Keratinocyte (primary cell): ENCODE results near the gene SDK1. TPM values are rescaled to one million over a fixed set of nuclear protein-coding genes. Genes with fewer than 3 reads are reported as not detected.

ENCODE experiments used
- DNase-seq: peaks from one replicate; pipeline ENCODE4 v3.0.0-alpha.2; 2011; ENCODE audit warnings: low read depth, missing footprints, low spot score
- FAIRE-seq: peaks from 2 replicates; lab custom pipeline; 2011; peaks lifted over from hg19 to GRCh38; lab: Jason Lieb, UNC
- H2AFZ ChIP-seq: 2 replicates; pipeline ENCODE4 v1.6.0; 2012; ENCODE audit warnings: low read length, control low read depth, inconsistent platforms; ENCODE audit not compliant: control insufficient read depth
- H3K27ac ChIP-seq: 2 replicates; pipeline ENCODE4 v1.5.1; 2011; ENCODE audit warnings: low read length; ENCODE audit not compliant: control insufficient read depth, insufficient read depth
- H3K27me3 ChIP-seq: 3 replicates; pipeline ENCODE4 v1.6.0; 2011; ENCODE audit warnings: low read length; ENCODE audit not compliant: control insufficient read depth, insufficient read depth; ENCODE audit errors: extremely low read depth
- H3K36me3 ChIP-seq, 2 experiments: 2 replicates in 1 of 2; 3 replicates in 1 of 2; pipeline ENCODE4 v1.5.1; 2011; ENCODE audit warnings: low read length in 2 of 2, mild to moderate bottlenecking in 1 of 2; ENCODE audit not compliant: control insufficient read depth in 2 of 2, insufficient read depth in 2 of 2; ENCODE audit errors: extremely low read depth in 1 of 2
- H3K4me1 ChIP-seq: 3 replicates; pipeline ENCODE4 v1.5.1; 2011; ENCODE audit warnings: low read length; ENCODE audit not compliant: control insufficient read depth, insufficient read depth; ENCODE audit errors: extremely low read depth
- H3K4me2 ChIP-seq: 3 replicates; pipeline ENCODE4 v1.6.0; 2011; ENCODE audit warnings: low read depth, low read length; ENCODE audit not compliant: control insufficient read depth, insufficient read depth; ENCODE audit errors: extremely low read depth
- H3K4me3 ChIP-seq, 3 experiments: fragments of 200-600 bp in 1 of 3; sonication (generic) in 1 of 3; 2 replicates in 2 of 3; 3 replicates in 1 of 3; pipeline ENCODE4 v1.5.1; 2011 to 2016; ENCODE audit warnings: low read length in 3 of 3, mild to moderate bottlenecking in 3 of 3, control low read depth in 2 of 3, inconsistent platforms in 1 of 3, low read depth in 1 of 3, mixed read lengths in 1 of 3, mixed run types in 1 of 3, moderate library complexity in 1 of 3; ENCODE audit not compliant: control insufficient read depth in 2 of 3, insufficient read depth in 2 of 3; ENCODE audit errors: extremely low read depth in 1 of 3
- H3K79me2 ChIP-seq: 2 replicates; pipeline ENCODE4 v1.6.0; 2012; ENCODE audit warnings: low read length; ENCODE audit not compliant: control insufficient read depth, insufficient read depth
- H3K9ac ChIP-seq: 3 replicates; pipeline ENCODE4 v1.6.0; 2011; ENCODE audit warnings: low read length; ENCODE audit not compliant: control insufficient read depth, insufficient read depth; ENCODE audit errors: extremely low read depth
- H3K9me1 ChIP-seq: 3 replicates; pipeline ENCODE4 v1.6.0; 2011; ENCODE audit warnings: low read length; ENCODE audit not compliant: control insufficient read depth, insufficient read depth; ENCODE audit errors: extremely low read depth
- H3K9me3 ChIP-seq: 2 replicates; pipeline ENCODE4 v1.5.1; 2012; ENCODE audit warnings: low read depth, low read length; ENCODE audit not compliant: control insufficient read depth
- H4K20me1 ChIP-seq: 3 replicates; pipeline ENCODE4 v1.6.0; 2011; ENCODE audit warnings: low read length; ENCODE audit not compliant: control insufficient read depth, insufficient read depth; ENCODE audit errors: extremely low read depth
- CTCF ChIP-seq, 3 experiments: IDR thresholded peaks in 1 of 3; conservative IDR thresholded peaks in 1 of 3; optimal IDR thresholded peaks in 1 of 3; 2 replicates in 2 of 3; 3 replicates in 1 of 3; pipeline versions ENCODE3 to v1.5.1; 2011; ENCODE audit warnings: low read length in 3 of 3, mild to moderate bottlenecking in 3 of 3, moderate library complexity in 2 of 3, control low read depth in 1 of 3, inconsistent platforms in 1 of 3; ENCODE audit not compliant: insufficient read depth in 2 of 3; ENCODE audit errors: extremely low read depth in 1 of 3
- EZH2 ChIP-seq: IDR thresholded peaks from one replicate; pipeline ENCODE4 v1.6.1; 2012; ENCODE audit warnings: inconsistent platforms, mild to moderate bottlenecking, low read length, moderate library complexity
- dilution Hi-C: fragments of 300-500 bp; cut with MboI; formaldehyde crosslinking; loops from one replicate; pipeline ENCODE4 v1.7.0; 2020; ENCODE audit warnings: low sequenced_read_pairs; ENCODE audit not compliant: extremely low pct_ligation_motif_present
- polyA plus RNA-seq, 5 experiments: library from polyadenylated mRNA; depleted of rRNA in 3 of 5; stranded (reverse) in 3 of 5; stranded (forward) in 1 of 5; unstranded in 1 of 5; fragments of >200 nt; gene quantifications; 1 replicate in 1 of 5; 2 replicates in 3 of 5; 3 replicates in 1 of 5; pipeline versions ENCODE4 v1.2.1 to v1.2.3, GENCODE V29; 2011 to 2012; ENCODE audit warnings: missing spikeins in 2 of 5, low read depth in 1 of 5, low replicate concordance in 1 of 5

The SDK1 gene
- polyA plus RNA-seq, 1 donor (not counting 4 experiments of a cell fraction or from before 2014, with no cell fraction given), result 0.66 TPM

- no peaks in the 10 kb centered on the region for H3K79me2 ChIP-seq
- FAIRE-seq (no peak), DNase-seq (no peak)
- no peaks in the 10 kb centered on the region for H4K20me1 ChIP-seq
- H3K9ac ChIP-seq, result no peak overlapping the region
- no peak overlapping the region for H3K27ac ChIP-seq
- no peak overlapping the region for H3K4me3 ChIP-seq
- no peaks in the 10 kb centered on the region for H3K27me3 ChIP-seq
- no peak overlapping the region for H3K4me2 ChIP-seq
- H3K4me1 ChIP-seq, result no peaks in the 10 kb centered on the region
- dilution Hi-C loops, result no loop called here
- H3K9me3 ChIP-seq, result no peaks in the 10 kb centered on the region
- H2AFZ ChIP-seq, result no peak overlapping the region
- TF ChIP-seq CTCF (optimal IDR thresholded peaks at IDR 0.05 in 1 of 3, IDR thresholded peaks at IDR 0.05 in 1 of 3, conservative IDR thresholded peaks at IDR 0.05 in 1 of 3; ENCODE audit: extremely low read depth in 1 of 3, insufficient read depth in 2 of 3, low read length in 3 of 3), result no peak
- TF ChIP-seq EZH2, result no peak
- no peaks in the 10 kb centered on the region for H3K9me1 ChIP-seq
- peaks cover 0 to 1% of the 10 kb centered on the region in 2 experiments for H3K36me3 ChIP-seq
Measured at GRCh38 chr7:4237296-4238235, 936.5 kb downstream of the SDK1 start.

- dilution Hi-C loops, result no loop called here
- Histone ChIP-seq H3K9me1 (no peaks in the 10 kb centered on the region), H3K27ac (no peak overlapping the region), H3K4me1 (no peaks in the 10 kb centered on the region), H3K79me2 (no peaks in the 10 kb centered on the region), H3K4me3 (no peak overlapping the region), H3K9ac (no peak overlapping the region), H4K20me1 (no peaks in the 10 kb centered on the region), H2AFZ (no peak overlapping the region), H3K4me2 (no peak overlapping the region), H3K36me3 (no peaks in the 10 kb centered on the region), H3K9me3 (no peaks in the 10 kb centered on the region), H3K27me3 (no peaks in the 10 kb centered on the region)
- FAIRE-seq, result no peak
- no peak for DNase-seq
- TF ChIP-seq EZH2, result no peak
- TF ChIP-seq CTCF (optimal IDR thresholded peaks at IDR 0.05 in 1 of 3, IDR thresholded peaks at IDR 0.05 in 1 of 3, conservative IDR thresholded peaks at IDR 0.05 in 1 of 3; ENCODE audit: extremely low read depth in 1 of 3, insufficient read depth in 2 of 3, low read length in 3 of 3), result no peak
Measured at GRCh38 chr7:4238861-4239260, 937.8 kb downstream of the SDK1 start.
